NOMO-1 (cell line): ENCODE measurements around the gene PGGHG.

ENCODE experiments used
- DNase-seq, 2 experiments: peaks; one replicate each; lab custom pipeline; 2025; ENCODE audit not compliant: unreplicated experiment in 2 of 2; lab: John Stamatoyannopoulos, UW

Gene PGGHG

DNA sequence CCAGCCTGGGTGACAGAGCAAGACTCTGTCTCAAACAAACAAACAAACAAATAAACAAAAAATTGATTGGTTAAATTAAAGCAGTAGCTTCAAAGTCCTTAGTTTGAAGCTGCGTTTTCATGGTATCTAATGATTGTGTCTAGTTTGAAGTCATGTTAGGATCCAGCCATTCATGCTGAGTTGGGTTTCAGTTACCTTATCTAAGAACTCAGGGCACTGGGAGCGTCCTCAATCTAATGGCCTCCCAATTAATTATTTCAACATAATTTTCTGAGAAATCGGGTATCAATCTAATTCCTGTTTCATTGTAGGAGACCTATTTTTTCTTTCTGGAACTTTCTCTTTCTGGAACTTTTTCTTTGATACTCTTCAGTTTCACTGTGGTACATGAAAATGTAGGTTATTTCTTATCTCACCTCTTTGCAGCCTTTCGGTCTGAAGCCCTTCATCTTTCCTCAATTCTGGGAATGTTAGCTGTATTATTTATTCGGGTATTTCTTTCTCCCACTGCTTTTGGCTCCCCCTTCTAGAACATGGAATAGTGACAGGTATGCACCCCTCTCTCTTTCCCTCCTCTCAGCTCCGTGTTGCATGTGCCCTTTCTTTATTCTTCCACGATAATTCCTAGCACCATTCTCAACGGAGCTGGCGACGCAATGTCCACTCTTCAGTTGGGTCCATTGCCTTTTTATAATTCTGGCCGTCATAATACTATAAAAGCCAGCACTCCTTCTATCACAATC, 56.1 kb downstream of the PGGHG start:
- no peak for DNase-seq
